ENCODE results near the gene REEP6. TPM values are rescaled to one million over a fixed set of nuclear protein-coding genes. Genes with fewer than 3 reads are reported as not detected.
"Not testable (repeated sequence)": the region's sequence is repeated elsewhere in the genome, so short reads cannot be mapped to it uniquely, and the experiment has no call there.

REEP6 gene
- total RNA-seq, 1 donor from 2014 or later = 1.7 TPM

DNA sequence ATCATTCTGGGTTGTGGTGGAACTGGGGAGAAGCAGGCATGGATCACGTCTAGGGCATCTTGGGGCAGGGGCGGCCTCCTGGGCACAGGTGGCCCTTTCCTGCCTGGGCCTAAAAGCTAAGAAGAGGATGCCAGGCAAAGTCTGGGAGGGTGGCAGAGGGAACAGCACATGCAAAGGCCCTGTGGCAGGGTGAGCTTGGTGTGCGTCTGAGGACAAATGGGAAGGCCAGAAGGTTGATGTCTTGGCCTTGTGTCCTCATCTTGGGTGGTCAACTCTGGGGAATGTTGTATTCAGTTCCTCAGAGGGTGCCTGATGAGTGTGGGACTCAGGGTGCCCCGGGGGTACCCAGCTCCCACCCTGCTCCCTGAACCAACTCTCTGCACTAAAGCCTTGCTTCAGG, 27.5 kb downstream of the REEP6 start:
- H3K27ac Mint-ChIP-seq = no peak overlapping the region
- no peaks in the 10 kb centered on the region for H3K36me3 Mint-ChIP-seq (ENCODE audit: low read depth)
- H3K9me3 Mint-ChIP-seq = no peaks in the 10 kb centered on the region
- intact Hi-C loops (cut with micrococcal nuclease) = no loop called here
- peaks cover 9% of the 10 kb centered on the region for H3K27me3 Mint-ChIP-seq
- no peak overlapping the region for H3K4me3 Mint-ChIP-seq
- DNase-seq = no peak
- no peaks in the 10 kb centered on the region for H3K4me1 Mint-ChIP-seq

DNA sequence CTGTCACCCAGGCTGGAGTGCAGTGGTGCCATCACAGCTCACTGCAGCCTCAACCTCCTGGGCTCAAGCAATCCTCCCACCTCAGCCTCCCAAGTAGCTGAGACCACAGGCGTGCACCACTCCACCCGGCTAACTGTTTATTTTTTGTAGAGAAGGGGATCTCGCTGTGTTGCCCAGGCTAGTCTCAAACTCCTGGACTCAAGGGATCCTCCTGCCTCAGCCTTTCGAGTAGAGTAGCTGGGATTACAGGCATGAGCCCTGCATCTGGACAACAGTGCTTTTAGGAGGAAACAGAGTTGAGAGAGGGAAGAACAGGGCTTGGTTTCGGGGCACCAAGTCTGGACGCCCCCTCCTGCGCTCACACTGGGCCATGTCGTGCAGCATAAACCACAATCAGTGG, 28.8 kb downstream of the REEP6 start:
- intact Hi-C loops (cut with micrococcal nuclease); H3K4me1 Mint-ChIP-seq; H3K9me3 Mint-ChIP-seq; H3K4me3 Mint-ChIP-seq; DNase-seq; H3K27ac Mint-ChIP-seq; H3K36me3 Mint-ChIP-seq (ENCODE audit: low read depth): not testable (repeated sequence)
- peaks cover 14% of the 10 kb centered on the region for H3K27me3 Mint-ChIP-seq

DNA sequence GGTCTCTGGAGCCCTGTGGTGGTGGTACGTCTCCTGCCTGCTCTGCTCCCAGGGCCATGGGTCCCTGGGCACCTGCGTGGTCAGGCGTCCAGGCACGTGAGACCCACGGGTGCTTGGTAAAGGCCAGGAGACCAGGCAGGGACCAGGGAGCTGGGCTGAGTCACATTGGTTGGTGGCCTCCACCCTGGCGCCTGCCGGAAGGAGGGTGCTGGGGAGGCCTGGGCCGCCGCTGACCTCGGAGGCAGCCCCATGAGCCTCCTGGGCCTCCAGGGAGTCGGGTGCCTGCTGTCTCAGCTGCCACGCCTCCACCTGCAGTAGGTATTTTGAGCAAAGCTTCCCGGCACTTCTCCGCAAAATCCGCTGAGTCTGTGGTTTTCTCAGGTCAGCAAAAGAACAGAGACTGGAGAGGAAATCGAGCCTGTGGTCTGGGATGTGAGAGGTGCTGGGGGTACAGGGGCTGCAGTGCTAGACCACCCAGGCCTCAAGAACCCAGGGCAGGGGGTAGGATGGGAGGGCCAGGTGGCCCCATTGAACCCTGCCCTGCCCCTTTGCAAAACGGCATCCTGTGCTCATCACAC, 29.3 kb downstream of the REEP6 start:
- no peak overlapping the region for H3K27ac Mint-ChIP-seq
- H3K9me3 Mint-ChIP-seq = no peaks in the 10 kb centered on the region

DNA sequence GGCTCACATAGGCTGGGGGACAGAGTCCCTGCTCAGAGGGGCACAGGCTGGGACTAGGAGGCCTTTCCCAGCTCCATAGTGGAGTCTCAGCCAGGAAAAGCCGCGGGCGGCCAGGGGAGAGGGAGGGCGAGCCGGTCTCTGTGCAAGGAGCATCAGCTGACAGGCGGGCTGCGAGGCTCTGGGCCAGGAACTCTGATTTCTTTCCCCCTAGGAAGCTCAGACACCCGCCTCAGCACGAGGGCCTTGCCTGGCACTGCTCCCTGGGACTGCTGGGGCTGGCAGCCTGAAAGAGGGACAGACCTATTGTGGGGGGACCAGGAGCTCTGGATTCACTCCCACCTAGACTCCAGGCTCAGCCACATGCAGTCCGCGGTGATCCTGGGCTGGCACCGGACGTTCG, 30.7 kb downstream of the REEP6 start:
- H3K4me3 Mint-ChIP-seq = no peak overlapping the region
- H3K4me1 Mint-ChIP-seq = no peaks in the 10 kb centered on the region
- H3K36me3 Mint-ChIP-seq (ENCODE audit: low read depth) = no peaks in the 10 kb centered on the region
- H3K27ac Mint-ChIP-seq = no peak overlapping the region
- DNase-seq = no peak
- no peaks in the 10 kb centered on the region for H3K9me3 Mint-ChIP-seq
- intact Hi-C loops (cut with micrococcal nuclease) = no loop called here
- H3K27me3 Mint-ChIP-seq = peaks cover 20% of the 10 kb centered on the region

More for the DNA sequence above, 29.3 kb downstream of the REEP6 start:
- intact Hi-C loops (cut with micrococcal nuclease) = no loop called here
- no peak overlapping the region for H3K4me3 Mint-ChIP-seq
- peaks cover 17% of the 10 kb centered on the region for H3K27me3 Mint-ChIP-seq
- H3K36me3 Mint-ChIP-seq (ENCODE audit: low read depth) = no peaks in the 10 kb centered on the region
- H3K4me1 Mint-ChIP-seq = no peaks in the 10 kb centered on the region
- DNase-seq = no peak

DNA sequence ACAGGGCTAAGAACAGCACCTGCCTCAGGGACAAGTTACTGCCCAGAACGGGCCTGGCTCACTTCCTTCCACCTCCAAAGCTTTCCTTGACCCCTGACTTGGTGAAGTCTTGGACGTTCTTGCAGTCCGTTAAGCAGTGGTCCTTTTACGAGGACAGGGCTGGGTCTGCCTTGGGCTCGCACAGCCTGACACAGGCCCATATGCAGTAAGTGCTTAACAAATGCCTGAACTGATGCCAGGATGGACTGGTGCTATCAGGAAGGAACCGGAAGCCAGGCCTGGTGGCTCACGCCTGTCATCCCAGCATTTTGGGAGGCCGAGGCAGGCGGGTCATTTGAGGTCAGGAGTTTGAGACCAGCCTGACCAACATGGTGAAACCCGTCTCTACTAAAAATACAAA, 31.1 kb downstream of the REEP6 start:
- Mint-ChIP-seq H3K27ac (no peak overlapping the region), H3K4me3 (no peak overlapping the region), H3K27me3 (peaks cover 20% of the 10 kb centered on the region), H3K4me1 (no peaks in the 10 kb centered on the region), H3K36me3 (ENCODE audit: low read depth) (no peaks in the 10 kb centered on the region), H3K9me3 (no peaks in the 10 kb centered on the region)
- intact Hi-C loops (cut with micrococcal nuclease) = no loop called here
- no peak for DNase-seq

DNA sequence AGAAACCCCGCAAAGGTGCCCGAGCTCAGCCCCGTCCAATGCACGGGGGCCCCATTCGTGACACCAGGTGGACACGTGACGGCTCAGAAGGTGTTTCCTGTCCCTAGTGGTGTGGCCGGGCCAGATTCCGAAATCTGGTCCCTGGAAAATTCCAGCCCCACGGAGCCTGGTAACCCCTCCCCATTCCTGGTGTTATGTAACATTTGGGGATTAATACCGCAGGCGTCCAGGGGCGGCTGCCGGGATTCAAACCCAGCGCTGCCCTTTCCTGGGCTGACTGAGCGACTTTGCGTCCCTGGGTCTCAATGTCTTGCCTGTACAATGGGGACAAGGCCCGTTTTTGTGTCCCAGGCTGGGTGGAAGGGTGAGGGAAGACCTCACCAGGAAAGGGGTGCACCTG, 31.9 kb downstream of the REEP6 start:
- H3K4me3 Mint-ChIP-seq = no peak overlapping the region
- H3K36me3 Mint-ChIP-seq (ENCODE audit: low read depth) = no peaks in the 10 kb centered on the region
- no peaks in the 10 kb centered on the region for H3K4me1 Mint-ChIP-seq
- H3K27me3 Mint-ChIP-seq = peaks cover 20% of the 10 kb centered on the region
- intact Hi-C loops (cut with micrococcal nuclease) = no loop called here
- no peaks in the 10 kb centered on the region for H3K9me3 Mint-ChIP-seq
- DNase-seq = no peak
- H3K27ac Mint-ChIP-seq = no peak overlapping the region

DNA sequence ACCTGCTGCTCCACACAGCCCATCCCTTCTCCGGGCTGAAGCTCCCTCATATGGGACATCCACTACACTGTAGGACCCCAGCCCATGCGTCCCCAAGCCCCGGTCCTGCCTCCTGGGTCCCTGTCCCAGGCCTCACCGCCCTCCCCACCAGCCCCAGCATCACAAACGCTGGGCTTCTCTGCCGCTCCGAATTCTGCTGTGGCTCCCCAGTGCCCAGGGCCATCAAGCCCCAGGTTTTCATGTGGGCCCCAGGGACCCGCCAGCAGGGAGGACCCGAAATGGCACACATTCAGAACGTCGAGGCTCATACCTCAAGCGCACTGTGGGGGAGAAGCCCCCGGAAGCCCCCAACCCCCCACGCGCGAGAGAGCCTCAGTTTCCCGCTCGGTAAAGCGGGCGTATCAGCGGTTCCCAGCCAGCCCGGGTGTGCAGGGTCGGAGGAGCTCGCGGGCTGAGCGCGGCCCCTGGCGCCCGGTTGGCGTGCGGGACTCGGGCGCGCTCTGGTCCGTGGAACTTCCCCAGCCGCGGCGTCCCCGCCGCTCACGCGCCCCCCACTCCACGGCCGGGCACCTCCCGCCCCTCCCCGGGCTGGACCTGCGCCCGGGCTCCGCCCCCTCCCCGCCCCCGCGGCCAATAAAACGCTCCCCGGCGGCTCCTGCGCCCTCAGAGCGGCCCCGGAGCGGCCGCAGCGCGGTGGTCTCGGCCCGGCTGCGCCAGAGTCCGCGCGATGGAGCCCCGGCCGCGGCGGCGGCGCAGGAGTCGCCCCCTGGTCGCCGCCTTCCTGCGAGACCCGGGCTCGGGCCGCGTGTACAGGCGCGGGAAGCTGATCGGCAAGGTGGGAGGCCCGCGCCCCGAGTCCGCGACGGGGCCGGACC, 32.7 kb downstream of the REEP6 start, which contains the start of gene PLK5:
Gene PLK5 (plus strand): TSS at position 666 of the 875 bp plus-strand sequence. CDS start 2,920 bp downstream, outside the sequence.
- peaks cover 20% of the 10 kb centered on the region for H3K27me3 Mint-ChIP-seq
- no peak for DNase-seq
- intact Hi-C loops (cut with micrococcal nuclease) = no loop called here
- H3K4me3 Mint-ChIP-seq = no peak within 1 kb of the TSS
- H3K4me1 Mint-ChIP-seq = no peaks in the 10 kb centered on the region
- no peaks in the 10 kb centered on the region for H3K9me3 Mint-ChIP-seq
- H3K27ac Mint-ChIP-seq = no peak within 1 kb of the TSS
- H3K36me3 Mint-ChIP-seq (ENCODE audit: low read depth) = no peaks in the 10 kb centered on the region

DNA sequence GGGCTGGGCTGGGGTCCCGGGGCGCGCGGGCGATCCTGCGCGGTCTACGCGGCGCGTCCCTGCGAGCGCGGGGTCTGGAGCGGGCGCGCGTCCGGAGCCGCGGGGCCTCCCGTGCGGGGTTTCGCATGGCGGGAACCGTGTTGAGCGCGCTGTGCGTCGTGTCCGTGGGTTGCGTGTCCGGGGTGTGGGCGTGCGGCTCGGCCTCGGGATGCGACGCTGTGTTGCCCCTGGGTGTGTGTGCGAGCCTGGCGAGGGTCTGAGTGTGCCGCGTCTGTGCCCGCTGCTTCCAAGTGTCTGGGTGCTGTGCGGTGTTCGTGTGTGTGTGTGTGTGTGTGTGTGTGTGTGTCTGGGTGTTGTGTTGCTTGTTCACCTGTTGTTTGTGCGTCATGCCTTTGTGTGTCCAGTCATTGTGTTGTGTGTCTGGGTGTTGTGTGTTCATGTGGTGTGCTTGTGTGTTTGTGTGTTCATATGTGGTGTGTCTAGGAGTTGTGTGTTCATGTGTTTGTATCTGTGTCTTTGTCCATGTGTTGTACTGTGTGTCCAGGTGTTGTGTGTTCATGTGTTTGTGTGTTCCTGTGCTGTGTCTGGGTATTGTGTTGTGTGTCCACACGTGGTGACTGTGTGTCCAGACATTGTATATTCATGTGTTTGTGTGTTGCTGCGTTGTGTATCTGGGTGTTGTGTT, 33.4 kb downstream of the REEP6 start:
- no peak overlapping the region for H3K4me3 Mint-ChIP-seq

DNA sequence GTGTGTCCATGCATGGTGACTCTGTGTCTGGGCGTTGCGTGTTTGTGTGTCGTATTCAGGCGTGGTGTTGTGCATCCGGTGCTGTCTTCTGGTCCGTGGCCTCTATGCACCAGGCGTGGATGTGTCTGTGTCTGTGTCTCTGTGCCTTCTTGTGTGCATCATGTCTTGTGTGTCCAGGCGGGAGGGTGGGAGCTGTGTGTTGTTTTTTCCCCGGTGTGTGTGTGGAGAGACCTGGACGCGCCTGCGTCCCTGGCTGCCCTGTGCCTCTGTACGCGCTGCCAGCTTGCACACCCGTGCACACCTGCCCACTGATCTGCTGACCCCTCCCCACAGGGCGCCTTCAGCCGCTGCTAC, 34.0 kb downstream of the REEP6 start:
- intact Hi-C loops (cut with micrococcal nuclease) = no loop called here
- Mint-ChIP-seq H3K4me1 (no peaks in the 10 kb centered on the region), H3K27me3 (peaks cover 20% of the 10 kb centered on the region), H3K9me3 (no peaks in the 10 kb centered on the region), H3K36me3 (ENCODE audit: low read depth) (no peaks in the 10 kb centered on the region), H3K27ac (no peak overlapping the region), H3K4me3 (no peak overlapping the region)
- no peak for DNase-seq

More for the DNA sequence above, 33.4 kb downstream of the REEP6 start:
- no peak for DNase-seq
- intact Hi-C loops (cut with micrococcal nuclease) = no loop called here
- Mint-ChIP-seq H3K4me1 (no peaks in the 10 kb centered on the region), H3K27ac (no peak overlapping the region), H3K9me3 (no peaks in the 10 kb centered on the region), H3K27me3 (peaks cover 20% of the 10 kb centered on the region), H3K36me3 (ENCODE audit: low read depth) (no peaks in the 10 kb centered on the region)

DNA sequence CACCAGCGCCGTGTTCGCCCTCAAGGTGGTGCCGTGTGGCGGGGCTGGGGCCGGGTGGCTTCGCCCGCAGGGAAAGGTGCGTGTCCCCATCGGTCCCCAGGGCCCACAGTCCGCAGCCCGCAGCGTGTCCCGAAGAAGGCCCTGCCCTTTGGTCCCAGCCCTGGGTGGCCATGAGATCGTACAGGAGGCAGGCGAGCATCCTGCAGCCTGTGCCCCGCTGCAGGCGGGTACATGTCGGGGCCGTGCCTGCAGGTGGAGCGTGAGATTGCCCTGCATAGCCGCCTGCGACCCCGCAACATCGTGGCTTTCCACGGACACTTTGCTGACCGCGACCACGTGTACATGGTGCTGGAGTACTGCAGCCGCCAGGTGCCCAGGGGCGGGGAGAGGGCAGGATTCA, 34.4 kb downstream of the REEP6 start:
- intact Hi-C loops (cut with micrococcal nuclease) = no loop called here
- no peak for DNase-seq
- Mint-ChIP-seq H3K4me3 (no peak overlapping the region), H3K36me3 (ENCODE audit: low read depth) (no peaks in the 10 kb centered on the region), H3K9me3 (no peaks in the 10 kb centered on the region), H3K27me3 (peaks cover 20% of the 10 kb centered on the region), H3K27ac (no peak overlapping the region), H3K4me1 (no peaks in the 10 kb centered on the region)

DNA sequence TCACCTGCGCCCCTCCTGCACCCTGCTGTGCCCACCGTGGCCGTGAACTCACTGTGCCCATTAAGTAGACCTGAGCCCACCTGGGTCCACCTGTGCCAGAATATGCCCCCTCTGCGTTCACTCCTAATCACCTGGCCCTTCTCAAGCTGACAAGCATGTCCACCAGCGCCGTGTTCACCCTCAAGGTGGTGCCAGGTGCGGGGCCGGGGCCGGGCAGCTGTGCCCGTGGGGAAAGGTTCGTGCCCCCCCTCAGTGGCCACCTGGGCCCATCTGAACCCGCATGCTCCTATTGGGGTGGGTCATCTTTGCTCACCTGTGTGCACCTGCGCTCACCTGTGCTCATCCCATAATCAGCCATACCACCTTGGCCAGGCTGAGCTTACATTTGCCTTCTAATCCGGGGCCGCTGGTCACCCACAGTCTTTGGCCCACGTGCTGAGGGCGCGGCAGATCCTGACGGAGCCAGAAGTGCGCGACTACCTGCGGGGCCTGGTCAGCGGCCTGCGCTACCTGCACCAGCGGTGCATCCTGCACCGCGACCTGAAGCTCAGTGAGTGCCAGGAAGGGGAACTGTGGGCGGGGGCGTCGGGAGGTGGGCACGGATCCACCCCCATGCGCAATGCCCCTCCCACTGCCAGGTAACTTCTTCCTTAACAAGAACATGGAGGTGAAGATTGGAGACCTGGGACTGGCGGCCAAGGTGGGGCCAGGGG, 35.2 kb downstream of the REEP6 start:
- Mint-ChIP-seq H3K9me3 (no peaks in the 10 kb centered on the region), H3K27ac (no peak overlapping the region), H3K4me3 (no peak overlapping the region), H3K36me3 (ENCODE audit: low read depth) (no peaks in the 10 kb centered on the region), H3K4me1 (no peaks in the 10 kb centered on the region), H3K27me3 (peaks cover 20% of the 10 kb centered on the region)
- DNase-seq = no peak
- intact Hi-C loops (cut with micrococcal nuclease) = no loop called here

DNA sequence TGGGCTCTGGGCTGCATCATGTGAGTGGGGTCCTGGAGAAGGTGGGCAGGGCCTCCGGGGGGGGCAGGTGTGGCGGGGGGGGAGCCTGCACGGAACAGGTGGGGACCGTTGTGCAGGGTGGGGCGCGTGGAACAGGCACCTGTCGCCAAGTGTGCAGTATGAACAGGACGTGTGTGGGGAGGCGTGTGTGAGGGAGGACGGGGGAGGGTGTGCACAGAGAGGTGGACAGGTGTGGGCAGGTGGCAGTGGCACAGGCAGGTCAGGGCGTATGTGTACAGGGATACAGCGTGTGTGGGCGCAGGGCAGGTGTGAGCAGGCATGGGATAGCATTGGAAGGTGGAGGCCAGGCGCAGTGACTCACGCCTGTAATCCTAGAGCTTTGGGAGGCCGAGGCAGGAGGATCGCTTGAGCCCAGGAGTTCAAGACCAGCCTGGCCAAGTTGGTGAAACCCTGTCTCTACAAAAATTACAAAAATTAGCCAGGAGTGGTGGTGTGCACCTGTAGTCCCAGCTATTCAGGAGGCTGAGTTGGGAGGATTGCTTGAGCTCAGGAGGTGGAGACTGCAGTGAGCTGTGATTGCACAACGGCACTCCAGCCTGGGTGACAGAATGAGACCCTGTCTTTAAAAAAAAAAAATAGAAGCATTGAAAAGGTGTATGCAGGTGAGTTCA, 36.1 kb downstream of the REEP6 start:
- intact Hi-C loops (cut with micrococcal nuclease) = no loop called here
- Mint-ChIP-seq H3K4me3 (no peak overlapping the region), H3K4me1 (no peaks in the 10 kb centered on the region), H3K9me3 (no peaks in the 10 kb centered on the region), H3K27ac (no peak overlapping the region), H3K36me3 (ENCODE audit: low read depth) (no peaks in the 10 kb centered on the region), H3K27me3 (peaks cover 20% of the 10 kb centered on the region)
- no peak for DNase-seq

DNA sequence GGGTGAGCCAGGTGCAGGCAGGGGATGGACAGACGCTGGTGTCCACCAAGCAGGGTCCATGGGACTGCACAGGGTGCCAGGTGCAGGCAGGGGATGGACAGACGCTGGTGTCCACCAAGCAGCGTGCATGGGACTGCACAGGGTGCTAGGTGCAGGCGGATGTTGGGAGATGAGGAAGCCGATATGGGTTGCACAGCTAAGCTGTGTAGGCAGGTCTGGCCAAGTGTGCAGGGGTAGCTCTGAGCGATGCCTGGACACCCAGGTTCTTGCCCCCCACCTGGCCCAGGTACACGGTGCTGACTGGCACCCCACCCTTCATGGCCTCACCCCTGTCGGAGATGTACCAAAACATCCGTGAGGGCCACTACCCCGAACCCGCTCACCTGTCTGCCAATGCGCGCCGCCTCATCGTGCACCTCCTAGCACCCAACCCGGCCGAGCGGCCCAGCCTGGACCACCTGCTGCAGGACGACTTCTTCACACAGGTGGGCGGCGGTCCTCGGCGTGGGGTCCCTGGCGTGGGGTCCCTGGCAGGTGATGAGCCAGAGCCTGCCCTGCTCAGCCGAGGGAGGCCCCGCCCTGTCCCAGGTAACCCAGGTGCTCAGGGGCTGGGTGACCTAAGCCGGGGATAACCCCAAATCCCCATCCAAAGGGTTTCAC, 36.8 kb downstream of the REEP6 start:
- Mint-ChIP-seq H3K9me3 (no peaks in the 10 kb centered on the region), H3K27ac (no peak overlapping the region), H3K4me1 (no peaks in the 10 kb centered on the region), H3K4me3 (no peak overlapping the region), H3K36me3 (ENCODE audit: low read depth) (no peaks in the 10 kb centered on the region), H3K27me3 (peaks cover 20% of the 10 kb centered on the region)
- no peak for DNase-seq
- intact Hi-C loops (cut with micrococcal nuclease) = no loop called here

All from activated CD4-positive, alpha-beta T cell treated with anti-CD3 and anti-CD28 coated beads, Interleukin-2, amount 10 ng/mL, durations not matched to agents 24 days and 14 days (primary cell).